WERI-Rb-1 (cell line): ENCODE measurements around the gene TMEM120A.

ENCODE experiments used
- DNase-seq: peaks from one replicate; pipeline ENCODE4 v3.0.0-alpha.2; 2020
- H3K27ac ChIP-seq: fragments of 250-450 bp; sonication (Bioruptor Pico); 2 replicates; pipeline ENCODE4 v1.5.1; 2020; ENCODE audit warnings: mild to moderate bottlenecking, moderate library complexity
- H3K27me3 ChIP-seq: fragments of 250-450 bp; sonication (Bioruptor Pico); 2 replicates; pipeline ENCODE4 v1.5.1; 2021; ENCODE audit warnings: mild to moderate bottlenecking, low read depth, moderate library complexity; ENCODE audit not compliant: insufficient read depth, severe bottlenecking
- H3K36me3 ChIP-seq: fragments of 250-450 bp; sonication (Bioruptor Pico); 2 replicates; pipeline ENCODE4 v1.5.1; 2020; ENCODE audit warnings: mild to moderate bottlenecking, moderate library complexity
- H3K4me3 ChIP-seq: 2 replicates; pipeline ENCODE4 v1.5.1; 2011; ENCODE audit warnings: low read depth, mild to moderate bottlenecking, control low read depth, low read length
- H3K9me3 ChIP-seq: fragments of 250-450 bp; sonication (Bioruptor Pico); 2 replicates; pipeline ENCODE4 v1.5.1; 2021; ENCODE audit warnings: mild to moderate bottlenecking, moderate library complexity; ENCODE audit not compliant: severe bottlenecking
- TF ChIP-seq, protein P1 (sequence below): IDR thresholded peaks from 2 replicates; pipeline ENCODE4 v1.5.1; 2011; ENCODE audit warnings: low read depth, mild to moderate bottlenecking, control low read depth, inconsistent platforms, low read length

TMEM120A gene

DNA sequence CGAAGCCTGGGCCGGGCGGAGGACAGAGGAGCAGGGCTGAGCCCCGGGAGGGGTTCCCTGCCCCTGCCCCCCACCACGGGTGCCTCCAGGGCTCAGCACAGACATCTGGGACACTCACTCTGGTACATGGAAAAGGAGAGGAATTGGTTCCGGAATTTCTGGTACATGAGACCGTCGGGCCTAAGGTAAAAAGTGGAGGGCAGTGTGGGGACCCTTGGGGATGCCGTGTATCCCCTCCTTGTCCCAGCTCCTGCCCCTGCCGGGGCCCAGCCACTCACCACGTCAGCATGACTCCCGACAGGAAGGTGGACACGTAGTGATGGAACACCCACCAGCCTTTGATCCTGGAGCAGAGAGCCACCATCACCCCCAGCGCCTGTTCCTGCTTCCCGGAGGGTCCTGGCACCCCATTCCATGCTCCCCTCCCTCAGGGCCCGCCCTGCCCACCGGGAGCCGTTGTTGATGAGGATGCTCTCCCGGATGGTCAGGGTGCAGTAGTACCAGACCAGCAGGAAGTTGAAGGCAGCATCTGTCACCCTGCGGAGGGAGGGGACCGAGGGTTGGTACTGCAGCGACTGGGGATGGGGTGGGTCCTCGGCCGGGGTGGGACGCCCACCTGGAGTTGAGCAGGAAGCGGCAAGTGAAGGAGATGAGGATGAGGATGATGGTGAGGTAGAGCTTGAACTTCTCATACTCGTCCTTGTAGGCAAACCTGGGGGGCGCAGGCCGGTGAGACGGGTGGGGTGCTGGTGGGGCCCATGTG lies 6.4 kb downstream of the TMEM120A start:
- no peaks in the 10 kb centered on the region for H3K27me3 ChIP-seq
- H3K4me3 ChIP-seq, result no peak overlapping the region
- H3K27ac ChIP-seq, result no peak overlapping the region
- peaks cover 37% of the 10 kb centered on the region for H3K36me3 ChIP-seq
- no peaks in the 10 kb centered on the region for H3K9me3 ChIP-seq
- no peak for DNase-seq
- TF ChIP-seq, protein P1, sequence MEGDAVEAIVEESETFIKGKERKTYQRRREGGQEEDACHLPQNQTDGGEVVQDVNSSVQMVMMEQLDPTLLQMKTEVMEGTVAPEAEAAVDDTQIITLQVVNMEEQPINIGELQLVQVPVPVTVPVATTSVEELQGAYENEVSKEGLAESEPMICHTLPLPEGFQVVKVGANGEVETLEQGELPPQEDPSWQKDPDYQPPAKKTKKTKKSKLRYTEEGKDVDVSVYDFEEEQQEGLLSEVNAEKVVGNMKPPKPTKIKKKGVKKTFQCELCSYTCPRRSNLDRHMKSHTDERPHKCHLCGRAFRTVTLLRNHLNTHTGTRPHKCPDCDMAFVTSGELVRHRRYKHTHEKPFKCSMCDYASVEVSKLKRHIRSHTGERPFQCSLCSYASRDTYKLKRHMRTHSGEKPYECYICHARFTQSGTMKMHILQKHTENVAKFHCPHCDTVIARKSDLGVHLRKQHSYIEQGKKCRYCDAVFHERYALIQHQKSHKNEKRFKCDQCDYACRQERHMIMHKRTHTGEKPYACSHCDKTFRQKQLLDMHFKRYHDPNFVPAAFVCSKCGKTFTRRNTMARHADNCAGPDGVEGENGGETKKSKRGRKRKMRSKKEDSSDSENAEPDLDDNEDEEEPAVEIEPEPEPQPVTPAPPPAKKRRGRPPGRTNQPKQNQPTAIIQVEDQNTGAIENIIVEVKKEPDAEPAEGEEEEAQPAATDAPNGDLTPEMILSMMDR, result no peak

GRCh38 chr7:75987026-75987804 lies 7.2 kb downstream of the TMEM120A start:
- no peak for DNase-seq
- H3K27ac ChIP-seq, result no peak overlapping the region
- peaks cover 37% of the 10 kb centered on the region for H3K36me3 ChIP-seq

GRCh38 chr7:75986147-75986781 lies 8.1 kb downstream of the TMEM120A start:
- TF ChIP-seq, protein P1, result no peak
- H3K36me3 ChIP-seq, result peaks cover 41% of the 10 kb centered on the region
- no peaks in the 10 kb centered on the region for H3K27me3 ChIP-seq
- no peak overlapping the region for H3K27ac ChIP-seq
- H3K4me3 ChIP-seq, result no peak overlapping the region
- DNase-seq, result no peak
- no peaks in the 10 kb centered on the region for H3K9me3 ChIP-seq

More at GRCh38 chr7:75987026-75987804, 7.2 kb downstream of the TMEM120A start:
- no peaks in the 10 kb centered on the region for H3K27me3 ChIP-seq
- no peaks in the 10 kb centered on the region for H3K9me3 ChIP-seq
- no peak overlapping the region for H3K4me3 ChIP-seq
- TF ChIP-seq, protein P1, result no peak

DNA sequence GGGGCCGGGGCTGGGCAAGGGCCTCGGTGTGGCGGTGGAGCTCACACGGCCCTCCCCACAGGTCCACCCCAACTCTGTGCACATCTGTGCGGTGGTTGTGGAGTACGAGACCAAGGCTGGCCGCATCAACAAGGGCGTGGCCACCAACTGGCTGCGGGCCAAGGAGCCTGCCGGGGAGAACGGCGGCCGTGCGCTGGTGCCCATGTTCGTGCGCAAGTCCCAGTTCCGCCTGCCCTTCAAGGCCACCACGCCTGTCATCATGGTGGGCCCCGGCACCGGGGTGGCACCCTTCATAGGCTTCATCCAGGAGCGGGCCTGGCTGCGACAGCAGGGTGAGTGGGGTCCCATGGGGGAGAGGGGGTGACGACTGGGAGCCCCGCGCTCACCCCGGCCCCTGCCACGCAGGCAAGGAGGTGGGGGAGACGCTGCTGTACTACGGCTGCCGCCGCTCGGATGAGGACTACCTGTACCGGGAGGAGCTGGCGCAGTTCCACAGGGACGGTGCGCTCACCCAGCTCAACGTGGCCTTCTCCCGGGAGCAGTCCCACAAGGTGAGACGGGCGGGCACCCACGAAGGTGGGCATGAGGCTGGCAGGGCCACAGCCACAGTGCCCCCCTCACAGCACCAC lies 8.8 kb downstream of the TMEM120A start:
- Histone ChIP-seq H3K4me3 (no peak overlapping the region), H3K9me3 (no peaks in the 10 kb centered on the region), H3K27me3 (no peaks in the 10 kb centered on the region), H3K27ac (no peak overlapping the region), H3K36me3 (peaks cover 42% of the 10 kb centered on the region)
- TF ChIP-seq, protein P1, result no peak
- no peak for DNase-seq

GRCh38 chr7:75985009-75985517 lies 9.3 kb downstream of the TMEM120A start:
- DNase-seq, result no peak
- Histone ChIP-seq H3K27ac (no peak overlapping the region), H3K4me3 (no peak overlapping the region), H3K27me3 (no peaks in the 10 kb centered on the region), H3K9me3 (no peaks in the 10 kb centered on the region), H3K36me3 (peaks cover 42% of the 10 kb centered on the region)
- TF ChIP-seq, protein P1, result no peak
